Gastroesophageal sphincter (tissue), 3 donors: ENCODE measurements around the gene NPLOC4.

Experiments used
- CTCF ChIP-seq, 4 experiments: fragments of 200-600 bp in 2 of 4; fragments of 450-650 bp in 2 of 4; sonication (generic) in 1 of 4; IDR thresholded peaks; one replicate each; pipeline ENCODE4 v1.5.1; 2017 to 2019; ENCODE audit warnings: antibody characterized with exemption in 4 of 4, mild to moderate bottlenecking in 2 of 4, moderate library complexity in 2 of 4
- POLR2A ChIP-seq, 2 donors: fragments of 450-650 bp; IDR thresholded peaks; one replicate each; pipeline ENCODE4 v1.6.1; 2017; ENCODE audit warnings: antibody characterized with exemption in 2 of 2, mild to moderate bottlenecking in 2 of 2, moderate library complexity in 1 of 2

DNA sequence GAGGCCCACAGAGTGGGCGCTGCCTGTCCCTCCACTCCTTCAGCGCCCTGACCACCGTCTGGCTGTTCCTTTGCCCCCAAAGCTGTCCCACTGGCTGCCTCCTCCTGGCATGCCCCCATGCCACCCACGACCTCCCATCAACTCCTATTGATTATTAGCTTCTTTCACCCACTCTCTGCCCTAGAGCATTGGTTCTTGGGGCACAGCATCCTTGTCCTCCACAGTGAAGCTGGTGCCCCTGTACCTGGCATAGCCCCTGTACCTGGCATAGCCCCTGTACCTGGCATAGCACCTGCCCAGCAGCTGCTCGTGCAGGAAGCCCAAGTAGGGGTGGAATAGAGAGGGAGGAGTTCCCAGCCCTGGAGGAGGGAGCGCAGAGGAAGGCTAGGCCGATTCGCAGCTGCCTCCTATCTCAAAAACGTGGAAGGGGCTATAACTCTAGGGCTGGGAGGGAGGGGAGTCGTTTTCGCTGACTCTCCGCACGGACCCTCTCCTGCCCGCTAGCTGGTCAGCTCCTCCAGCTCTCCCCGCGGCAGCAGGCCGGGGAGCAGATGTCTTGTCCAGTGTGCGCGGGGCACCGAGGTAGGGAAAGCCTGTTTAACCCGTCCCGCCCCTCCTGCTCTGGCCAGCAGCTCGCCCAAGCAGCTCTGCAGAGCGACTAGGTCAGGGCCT, 118.7 kb downstream of the NPLOC4 start:
- TF ChIP-seq POLR2A (IDR thresholded peaks at IDR 0.05) (no peak), CTCF (IDR thresholded peaks at IDR 0.05) (no peak)
